Panc1 (cell line): ENCODE data around the gene SYTL3.
A peak's percentile ranks its signal among the peaks of the same experiment; 100 is the strongest.

Experiments
- CTCF ChIP-seq: fragments of 450-650 bp; IDR thresholded peaks from 2 replicates; pipeline ENCODE4 v1.5.1; 2017; ENCODE audit warnings: mild to moderate bottlenecking
- POLR2AphosphoS5 ChIP-seq: IDR thresholded peaks from 2 replicates; pipeline ENCODE4 v1.6.1; 2012; ENCODE audit warnings: mild to moderate bottlenecking, low read depth, low read length, moderate library complexity
- REST ChIP-seq, 2 experiments: IDR thresholded peaks; 2 replicates each; pipeline ENCODE4 v1.6.1; 2011 to 2012; ENCODE audit warnings: low read depth in 2 of 2, control low read depth in 1 of 2, low read length in 1 of 2, mild to moderate bottlenecking in 1 of 2, moderate library complexity in 1 of 2; ENCODE audit not compliant: insufficient read depth in 1 of 2
- SIN3A ChIP-seq: IDR thresholded peaks from 2 replicates; pipeline ENCODE4 v1.6.1; 2012; ENCODE audit warnings: low read depth, mild to moderate bottlenecking, low read length, moderate library complexity, borderline replicate concordance; ENCODE audit not compliant: insufficient read depth
- TCF7L2 ChIP-seq: IDR thresholded peaks from 2 replicates; pipeline ENCODE4 v1.6.1; 2011; ENCODE audit warnings: mild to moderate bottlenecking, low read depth, low read length, inconsistent platforms

GRCh38 chr6:158762787-158763433 lies 113.1 kb downstream of the SYTL3 start:
- no peak for TF ChIP-seq CTCF
- TF ChIP-seq REST (IDR thresholded peaks at IDR 0.05; ENCODE audit: insufficient read depth in 1 of 2, low read depth in 2 of 2, low read length in 1 of 2): no peak
- no peak for TF ChIP-seq SIN3A
- TF ChIP-seq POLR2AphosphoS5: 0 out of 2 replicates have a peak, but pooled peaks have one; percentile 6
- no peak for TF ChIP-seq TCF7L2
